H1 (cell line): Measurements from ENCODE around the gene ANKRD6. TPM values are rescaled to one million over a fixed set of nuclear protein-coding genes. Genes with fewer than 3 reads are reported as not detected.

Source experiments
- BRCA1 ChIP-seq: IDR thresholded peaks from 2 replicates; pipeline ENCODE4 v1.6.1; 2012; ENCODE audit warnings: low read depth, low read length, improper control_type of control experiment
- CEBPB ChIP-seq: IDR thresholded peaks from 2 replicates; pipeline ENCODE4 v1.6.1; 2012; ENCODE audit warnings: low read depth, low read length
- POLR2AphosphoS5 ChIP-seq: IDR thresholded peaks from 2 replicates; pipeline ENCODE4 v1.6.1; 2011; ENCODE audit warnings: low read depth, low read length
- RXRA ChIP-seq: IDR thresholded peaks from 2 replicates; pipeline ENCODE4 v1.6.1; 2011; ENCODE audit warnings: low read depth, mild to moderate bottlenecking, low read length, moderate library complexity; ENCODE audit not compliant: insufficient read depth
- TCF12 ChIP-seq: IDR thresholded peaks from 2 replicates; pipeline ENCODE4 v1.6.1; 2011; ENCODE audit warnings: low read depth, mild to moderate bottlenecking, low read length
- polyA plus RNA-seq, 7 experiments: library from polyadenylated mRNA; depleted of rRNA in 3 of 7; stranded (reverse) in 5 of 7; unstranded in 2 of 7; fragments of >200 nt in 5 of 7; fragments of 200-250 nt in 2 of 7; gene quantifications; 1 replicate in 5 of 7; 2 replicates in 1 of 7; 4 replicates in 1 of 7; pipeline versions ENCODE4 v1.2.1 to v1.2.3, GENCODE V29; 2011 to 2013; ENCODE audit warnings: missing spikeins in 2 of 7, mixed read lengths in 2 of 7
- total RNA-seq: library from RNA; stranded (reverse); fragmentation: NEBNext Ultra II Directional; extraction: Animal tissue kit (Norgen Biotek cat#: 25700); gene quantifications from 2 replicates; pipeline ENCODE4 v1.2.1, GENCODE V29; 2021

The ANKRD6 gene
- total and polyA plus RNA-seq, 2 of the 8 experiments (the other 6 are each of a cell fraction or from before 2014, with no cell fraction given) = 5.9 to 12.8 TPM

DNA sequence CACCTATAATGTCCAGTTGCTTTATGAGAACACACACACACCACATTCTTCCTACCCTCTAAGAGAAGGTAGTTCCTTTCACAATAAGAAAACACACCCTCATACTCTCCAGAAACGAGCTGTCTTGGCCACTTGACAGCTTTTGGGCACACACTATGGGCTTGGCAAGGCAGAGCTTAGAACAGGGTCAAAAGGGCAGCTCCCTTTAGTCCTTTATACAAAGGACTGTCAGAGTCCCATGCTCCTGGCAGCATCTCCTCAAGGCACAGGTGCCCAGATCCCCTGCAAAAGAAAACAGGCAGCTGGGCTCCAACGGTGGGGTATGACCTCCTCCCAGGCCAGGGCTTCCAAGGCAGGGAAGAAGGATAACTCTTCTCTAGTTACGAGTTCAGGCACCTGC lies 210.5 kb downstream of the ANKRD6 start (continued):
- TF ChIP-seq BRCA1 (no peak), TCF12 (no peak), CEBPB (no peak), POLR2AphosphoS5 (no peak), RXRA (no peak)
- TF ChIP-seq, all 59 proteins: peak for 0
